Measurements from ENCODE around the gene EPB41L4A.

- TF ChIP-seq CTCF (IDR thresholded peaks at IDR 0.05) (no peak), POLR2A (IDR thresholded peaks at IDR 0.05) (no peak)
These were observed 253.0 kb downstream of the EPB41L4A start for GRCh38 chr5:112165897-112166737.

Measured in body of pancreas (tissue), 4 donors.